Stimulated activated CD8-positive, alpha-beta memory T cell treated with anti-CD3 and anti-CD28 coated beads, Interleukin-7, amount 100 ng/mL, for 24 hours (primary cell): Measurements from ENCODE around the gene STARD13.

Experiments
- DNase-seq: peaks from one replicate; pipeline ENCODE4 v3.0.0-alpha.2; 2020; ENCODE audit warnings: low read depth

The STARD13 gene

DNA sequence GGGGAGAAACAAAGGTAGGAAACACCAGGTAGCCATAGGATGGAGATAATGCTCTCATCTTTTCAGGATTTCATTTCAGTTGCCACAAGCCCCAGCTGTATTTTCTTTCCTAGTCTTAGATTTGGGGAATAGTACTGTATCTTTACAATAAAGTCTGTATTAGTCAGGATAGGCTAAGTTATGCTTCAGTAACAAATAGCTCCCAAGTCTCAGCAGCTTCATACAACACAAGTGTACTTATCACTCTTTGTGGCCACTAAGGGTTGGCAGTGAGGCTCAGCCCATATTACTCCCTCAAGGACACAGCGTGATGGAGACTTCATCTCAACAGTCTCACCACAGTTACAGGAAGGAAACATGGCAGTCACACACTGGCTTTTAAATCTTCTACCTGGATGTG is 61.4 kb downstream of the STARD13 start:
- DNase-seq, result no peak

DNA sequence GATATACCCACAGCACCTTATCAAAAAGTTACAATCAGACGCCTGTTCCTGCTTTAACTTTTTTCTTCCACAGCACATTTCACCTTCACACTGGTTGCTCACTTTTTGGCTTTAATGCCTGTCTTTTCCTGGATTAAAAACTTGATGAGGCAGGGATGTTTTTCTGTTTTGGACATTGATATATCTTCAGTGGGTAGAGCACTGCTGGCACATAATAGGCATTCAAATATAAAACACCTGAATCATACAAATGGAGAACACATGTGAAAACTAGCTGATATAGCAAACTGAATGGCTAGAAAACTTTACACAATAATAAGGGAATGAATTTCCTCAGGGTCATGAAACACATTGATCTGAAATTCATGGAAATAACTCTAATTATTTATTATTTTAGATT is 65.6 kb downstream of the STARD13 start:
- no peak for DNase-seq

DNA sequence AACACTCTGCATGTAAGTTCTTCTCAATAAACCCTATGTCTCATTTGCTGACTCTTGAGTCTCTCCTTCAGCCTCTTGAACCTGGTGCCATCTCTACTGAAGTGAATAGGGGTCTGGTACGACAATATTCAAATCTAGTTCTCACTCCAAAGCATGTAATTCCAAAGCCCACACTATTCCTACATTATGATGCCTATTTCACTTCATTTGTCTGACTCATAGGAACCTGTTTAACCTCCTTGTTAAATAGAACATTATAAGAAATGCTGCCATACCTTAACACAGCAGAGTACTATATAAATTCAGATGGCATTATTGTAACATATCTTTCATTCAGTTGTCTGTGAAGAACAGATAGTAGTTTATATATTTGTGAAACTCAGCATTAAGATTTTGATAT is 67.1 kb downstream of the STARD13 start:
- DNase-seq, result no peak

DNA sequence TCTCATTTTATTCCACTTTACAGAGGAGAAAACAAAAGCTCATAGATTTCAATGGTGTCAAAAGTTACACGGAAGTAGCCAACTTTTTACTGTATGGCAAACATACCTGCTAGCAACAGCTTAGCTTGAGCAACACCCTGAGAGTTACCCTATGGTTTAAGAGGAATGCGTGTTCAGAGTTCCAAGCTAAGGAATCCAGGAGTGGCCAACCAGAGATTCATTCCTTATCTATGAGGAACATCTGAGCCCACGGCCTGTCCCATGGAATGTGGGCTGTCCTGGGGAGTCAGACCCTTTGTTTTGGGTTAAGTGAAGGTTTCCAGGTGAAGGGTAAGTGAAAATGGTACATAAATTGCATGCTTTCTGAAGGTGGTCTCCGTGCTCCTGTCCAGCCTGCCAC is 67.5 kb downstream of the STARD13 start:
- no peak for DNase-seq

DNA sequence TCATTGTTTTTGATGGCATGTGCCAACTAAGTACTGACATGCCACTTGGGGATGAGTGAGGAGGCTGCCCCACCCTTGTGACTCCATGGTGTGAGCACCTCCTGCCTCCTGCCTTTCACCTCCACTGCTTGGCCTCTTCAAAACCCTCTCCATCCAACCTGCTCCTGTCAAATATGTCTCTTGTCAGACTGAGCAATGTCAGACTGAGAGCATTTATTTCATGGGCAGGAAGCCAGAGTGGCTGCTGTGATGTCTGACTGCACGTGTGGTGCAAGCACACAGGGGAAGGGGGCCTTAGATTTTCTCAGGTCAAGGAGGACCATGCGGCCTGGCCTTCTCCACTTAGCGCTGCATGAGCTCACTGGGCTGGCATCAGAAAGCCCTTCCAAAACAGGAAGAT is 68.3 kb downstream of the STARD13 start:
- DNase-seq, result no peak

DNA sequence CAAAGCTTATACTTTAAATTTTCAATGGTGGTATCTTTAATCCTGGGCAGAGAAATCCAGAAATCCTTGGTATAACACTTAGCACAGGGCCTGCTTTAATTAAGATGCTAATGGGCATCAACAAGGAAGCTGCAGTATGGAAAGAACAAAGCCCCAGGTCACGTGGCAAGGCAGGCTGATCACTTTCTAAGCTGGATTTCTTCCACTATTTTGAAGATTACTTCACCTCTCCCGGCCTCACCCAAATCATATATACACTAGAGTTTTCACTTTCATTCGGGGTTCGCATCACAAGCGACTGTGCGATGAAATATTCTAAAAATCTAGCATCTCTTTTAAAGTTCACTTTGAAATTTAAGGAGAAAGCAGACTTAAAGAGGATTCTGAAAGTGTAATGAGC is 71.8 kb downstream of the STARD13 start:
- no peak for DNase-seq

DNA sequence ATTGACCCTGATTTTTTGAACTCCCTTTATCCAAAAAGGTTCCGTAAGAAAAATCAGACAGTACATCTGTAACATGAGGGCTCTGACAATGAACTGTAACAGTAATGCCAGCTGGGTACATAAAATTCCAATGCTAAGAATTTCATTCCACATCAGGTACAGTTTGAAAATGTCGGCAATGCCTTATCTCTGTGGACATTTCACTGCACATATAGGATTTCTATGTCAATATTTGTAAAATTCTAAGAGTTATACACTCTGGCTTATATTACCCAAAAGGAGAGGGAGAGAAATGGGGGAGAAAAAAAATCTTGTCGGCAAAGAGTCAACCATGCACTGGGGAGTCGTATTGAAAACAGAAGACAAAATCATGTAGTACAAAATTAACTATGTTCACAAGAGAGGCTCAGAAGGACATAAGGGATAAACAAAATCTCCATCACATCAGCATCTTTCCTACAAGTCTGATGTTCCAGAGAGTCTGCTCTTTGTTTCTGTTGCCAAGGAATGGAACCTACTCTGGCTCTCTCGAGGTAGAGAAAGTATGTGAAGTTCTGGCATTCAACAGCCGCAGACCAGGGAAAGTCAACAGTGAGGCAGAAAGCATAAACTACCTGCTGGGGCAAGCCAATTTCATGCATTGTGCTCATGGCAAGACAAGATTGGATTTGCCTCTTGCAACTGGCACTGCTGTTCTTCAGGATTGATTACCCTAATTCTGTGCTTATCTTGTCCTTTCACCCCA is 72.4 kb downstream of the STARD13 start:
- DNase-seq, result no peak

DNA sequence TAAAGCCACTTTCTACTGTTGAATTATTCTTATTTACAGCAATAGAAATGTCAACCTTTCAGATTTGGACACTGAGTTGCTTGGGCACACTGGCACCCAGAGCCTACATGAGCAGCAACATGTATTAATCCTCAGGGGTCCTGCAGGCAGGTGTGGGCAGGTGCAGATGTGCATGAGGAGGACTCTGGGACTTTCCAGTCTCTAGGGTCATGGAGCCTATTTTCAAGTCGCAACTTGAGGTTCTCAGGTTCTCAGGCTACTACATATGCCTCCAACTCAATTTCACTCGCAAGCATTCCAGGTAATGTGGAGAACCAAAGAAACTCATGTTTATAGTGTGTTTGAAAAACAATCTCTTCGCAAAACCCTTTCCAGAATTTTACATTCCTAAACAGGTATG is 73.2 kb downstream of the STARD13 start:
- no peak for DNase-seq

DNA sequence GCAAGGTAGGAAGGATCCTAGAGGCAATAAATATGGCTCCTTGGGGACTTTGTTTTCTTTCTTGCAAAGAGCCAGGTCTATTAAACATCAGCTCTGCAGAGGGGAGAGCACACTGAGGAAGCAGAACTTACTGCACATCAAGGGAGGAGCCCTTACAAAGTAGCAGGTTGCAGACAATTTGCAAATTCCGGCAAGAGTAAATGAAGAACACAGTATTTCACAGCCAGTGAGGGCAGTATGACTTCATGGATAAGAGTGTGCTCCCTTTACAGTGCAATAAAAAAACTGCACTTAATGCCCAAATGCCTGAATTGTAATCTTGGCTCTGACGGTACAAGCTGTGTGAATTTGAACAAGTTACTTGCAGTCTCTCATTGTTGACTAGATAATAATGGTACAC is 75.5 kb downstream of the STARD13 start:
- no peak for DNase-seq

DNA sequence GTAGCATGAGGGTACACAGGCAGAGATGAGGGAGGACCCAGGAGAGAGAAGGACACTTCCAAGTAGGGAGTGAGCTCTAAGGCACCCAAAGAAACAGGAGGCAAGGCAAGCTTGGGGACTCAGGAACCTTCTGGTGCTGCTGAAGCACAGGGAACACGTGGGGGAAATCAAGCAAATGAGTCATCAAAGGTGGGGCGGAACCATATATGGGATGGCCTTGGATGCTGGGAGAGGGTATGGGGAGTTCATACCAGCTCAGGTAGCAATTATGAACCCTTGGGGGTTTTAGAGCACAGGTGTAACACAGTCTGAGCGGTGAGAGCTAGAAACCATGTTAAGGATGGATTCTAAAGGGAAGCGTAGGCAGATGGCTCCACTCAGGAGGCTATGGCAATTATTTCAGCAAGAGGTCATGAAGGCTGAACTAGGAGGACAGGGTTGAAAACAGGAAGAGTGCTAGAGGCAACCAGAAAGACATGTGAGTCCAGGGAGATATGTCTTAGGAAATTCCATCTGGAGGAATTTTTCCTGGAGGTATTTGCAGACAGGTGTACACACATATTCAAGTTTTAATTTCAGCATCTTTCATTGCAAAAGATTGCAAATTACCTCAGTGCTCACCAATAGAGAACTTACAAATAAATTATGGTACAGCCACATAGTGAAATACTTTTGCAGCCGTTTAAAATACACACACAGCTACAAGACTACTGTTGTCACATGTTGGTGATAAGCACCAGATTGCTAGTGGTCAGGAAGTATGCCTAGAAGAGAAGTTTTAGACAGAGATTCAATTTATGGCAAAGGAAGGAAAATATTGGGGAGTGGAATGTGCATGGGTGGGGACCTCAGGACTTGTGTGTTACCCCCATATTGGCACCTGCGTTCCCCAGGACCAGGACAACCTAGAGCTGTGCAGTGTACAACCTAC is 77.0 kb downstream of the STARD13 start:
- DNase-seq, result no peak

DNA sequence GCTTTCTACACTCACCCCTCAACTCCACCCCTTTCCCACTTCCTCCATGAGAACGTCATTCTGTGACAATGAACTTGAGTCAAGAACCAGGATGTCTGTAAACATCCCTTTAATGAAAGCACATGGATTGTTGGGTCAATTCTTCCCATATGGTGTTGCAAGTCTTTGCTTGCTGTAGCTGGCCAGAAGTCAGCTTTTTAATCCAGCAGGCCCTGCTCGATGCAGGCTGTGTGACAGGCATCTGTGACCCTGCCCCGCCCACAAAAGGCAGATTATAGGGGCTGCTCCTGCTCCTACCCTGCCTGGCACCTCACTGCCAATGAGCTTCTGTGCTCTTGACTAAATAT is 78.0 kb downstream of the STARD13 start:
- no peak for DNase-seq

DNA sequence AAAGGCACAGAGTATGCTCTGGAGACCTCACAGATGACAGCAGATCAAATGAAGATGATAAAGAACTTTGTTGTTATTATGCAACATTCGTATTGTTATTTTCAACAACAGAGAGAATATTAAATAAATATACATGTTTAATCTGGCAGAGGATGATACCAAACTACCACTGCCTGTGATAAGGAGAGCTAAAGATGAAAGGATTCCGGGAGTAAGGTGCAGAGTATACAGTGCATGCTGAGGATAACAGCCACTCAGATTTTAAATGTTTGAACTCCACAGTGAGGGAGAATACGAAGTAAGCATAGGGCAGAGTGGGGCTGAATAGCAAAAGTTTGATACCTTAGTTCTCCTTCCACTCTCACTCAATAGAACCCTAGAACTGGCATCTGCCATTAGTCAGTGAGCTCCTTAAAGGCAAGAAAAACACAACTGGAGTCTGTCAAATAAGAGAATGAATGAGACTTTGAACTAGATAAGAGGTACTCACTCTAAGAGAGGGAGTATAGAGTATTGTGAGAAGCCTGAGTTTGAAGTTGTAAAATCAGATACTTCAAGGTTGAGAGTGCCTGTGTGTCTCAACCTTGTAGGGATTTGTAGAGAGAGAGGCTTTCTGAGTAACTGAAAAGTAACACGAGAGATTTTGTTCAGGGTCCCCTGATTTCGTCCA is 78.5 kb downstream of the STARD13 start:
- DNase-seq, result no peak

DNA sequence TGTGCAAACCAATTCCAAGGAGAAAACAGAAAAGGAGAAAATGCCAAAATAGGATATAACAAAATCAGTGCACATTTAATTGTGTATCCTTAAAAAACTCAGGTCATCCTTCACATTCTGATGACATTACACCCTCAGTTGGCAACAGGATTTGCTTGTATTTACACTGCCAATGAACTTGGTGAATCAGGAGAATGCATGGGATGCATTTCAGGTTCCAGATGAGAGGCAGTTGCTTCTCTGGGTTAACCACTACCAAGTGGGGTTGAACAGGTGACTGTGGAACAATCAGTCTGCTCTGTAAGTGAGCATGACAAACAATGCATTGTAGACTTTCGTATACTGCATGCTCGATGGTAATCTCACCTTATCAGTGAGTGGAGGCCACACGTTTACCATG is 79.1 kb downstream of the STARD13 start:
- DNase-seq, result no peak

DNA sequence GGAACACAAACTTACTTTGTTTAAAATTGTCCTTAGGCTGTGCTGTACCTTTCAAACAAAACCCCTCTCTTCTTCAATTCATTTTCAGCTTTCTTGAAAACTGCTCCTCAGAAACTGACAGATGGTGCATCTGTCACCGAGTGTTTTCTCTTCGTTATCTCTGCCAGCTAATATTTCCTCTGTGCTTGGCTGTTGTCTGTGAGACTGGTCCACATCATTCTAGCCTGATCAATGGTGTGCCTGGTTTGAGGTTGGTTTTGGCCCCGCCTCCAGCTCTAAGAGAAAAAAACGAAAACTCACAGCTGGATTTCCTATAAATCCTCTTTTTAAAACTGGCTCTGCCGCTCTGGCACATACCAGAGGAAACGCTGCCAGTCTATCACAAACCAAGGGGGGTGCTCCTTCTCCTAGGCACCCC is 79.7 kb downstream of the STARD13 start:
- DNase-seq, result no peak

DNA sequence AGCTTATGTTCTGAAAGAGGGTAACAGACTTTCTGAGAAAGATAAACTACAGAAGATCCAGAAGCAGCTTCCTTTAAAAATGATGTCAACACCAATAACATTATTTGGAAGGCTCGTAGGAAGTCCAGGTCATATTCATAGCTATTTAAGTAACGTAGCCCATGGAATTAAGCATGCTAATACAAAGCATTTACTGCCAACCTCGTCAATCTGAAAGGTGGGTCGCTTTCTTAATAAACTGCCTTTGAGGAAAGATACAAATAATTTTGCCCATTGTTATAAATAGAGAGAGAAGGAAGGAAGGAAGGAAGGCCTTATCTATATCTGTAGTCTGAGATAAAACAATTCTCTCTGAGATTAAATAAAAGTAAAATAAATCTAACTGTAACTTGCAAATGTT is 80.3 kb downstream of the STARD13 start:
- no peak for DNase-seq

DNA sequence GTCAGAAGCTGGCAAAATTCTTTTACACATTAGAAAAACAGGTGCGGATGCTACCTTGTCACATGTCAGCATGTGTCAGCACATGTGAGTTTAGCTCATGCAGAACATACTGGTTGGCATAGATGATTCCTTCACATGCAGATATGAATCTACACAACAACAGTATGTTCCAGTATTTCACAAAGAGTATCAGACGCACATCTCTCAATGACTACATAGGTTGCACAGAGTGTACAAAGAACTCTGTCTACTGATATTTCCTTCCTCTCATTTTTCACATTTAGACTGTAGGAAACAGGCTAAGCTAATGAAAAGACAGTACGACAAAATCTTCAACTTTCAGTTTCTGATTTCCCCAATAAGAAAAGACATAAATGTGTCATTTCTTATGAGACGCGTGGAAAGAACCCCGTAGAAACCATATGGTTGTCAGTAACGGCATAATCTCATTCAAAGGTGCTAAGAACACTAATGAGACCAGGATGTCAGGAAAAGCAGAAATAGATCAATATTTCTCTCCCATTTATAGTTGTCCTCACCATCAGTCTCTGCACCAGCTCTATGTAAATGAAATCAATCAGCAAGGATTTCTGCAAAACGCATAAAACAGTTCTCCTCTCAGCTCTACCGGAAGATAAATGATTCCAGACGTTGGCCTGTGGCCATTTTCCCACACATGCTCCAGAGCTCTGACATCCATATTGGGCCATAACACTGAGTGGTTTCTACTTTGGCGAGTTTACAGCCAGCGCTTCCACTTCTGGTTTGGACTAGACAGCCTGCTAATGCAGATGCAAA is 81.2 kb downstream of the STARD13 start:
- DNase-seq, result no peak

DNA sequence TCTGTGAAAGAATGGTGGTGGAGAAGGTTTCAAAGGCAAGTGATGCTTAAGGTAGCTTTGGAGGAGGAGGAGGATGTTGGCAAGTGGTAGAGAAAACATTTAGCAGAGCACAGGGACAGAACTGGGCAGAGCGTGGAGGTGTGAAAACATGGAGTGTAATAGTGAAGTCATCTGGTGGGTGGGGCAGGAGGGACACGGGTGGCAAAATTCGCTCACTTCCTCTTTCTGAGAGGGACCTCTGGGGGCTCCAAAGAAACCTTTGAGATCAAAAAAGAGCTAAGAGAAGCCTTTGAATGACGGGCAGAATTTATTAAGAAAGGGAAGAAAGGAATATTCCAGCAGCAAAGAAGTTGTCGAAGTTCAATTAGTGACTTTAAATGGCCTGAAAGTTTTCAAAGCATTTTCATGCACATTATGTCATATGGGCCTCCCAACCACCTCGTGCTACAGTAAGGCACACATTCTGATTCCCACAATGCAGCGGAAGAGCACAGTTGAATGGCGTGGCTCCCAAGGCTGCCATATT is 82.8 kb downstream of the STARD13 start:
- DNase-seq, result no peak

DNA sequence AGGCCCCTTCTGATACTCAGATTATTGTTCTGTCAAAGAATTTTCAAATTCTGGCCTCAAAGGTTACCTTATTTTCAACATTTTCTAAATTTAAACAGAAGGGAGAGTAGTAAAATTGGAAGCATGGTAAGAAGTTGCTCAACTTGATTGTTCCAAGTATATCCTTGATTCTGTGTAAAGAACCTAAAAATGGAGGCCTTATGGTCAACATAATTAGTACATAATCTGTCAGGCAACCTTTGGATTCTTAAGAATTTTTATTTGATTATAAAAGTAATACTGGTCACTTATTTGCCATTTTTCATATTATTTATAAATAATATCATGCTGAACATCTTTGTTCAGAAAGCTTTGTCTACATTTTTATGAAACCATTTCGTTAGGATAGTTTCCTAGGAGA is 83.9 kb downstream of the STARD13 start:
- DNase-seq, result no peak

DNA sequence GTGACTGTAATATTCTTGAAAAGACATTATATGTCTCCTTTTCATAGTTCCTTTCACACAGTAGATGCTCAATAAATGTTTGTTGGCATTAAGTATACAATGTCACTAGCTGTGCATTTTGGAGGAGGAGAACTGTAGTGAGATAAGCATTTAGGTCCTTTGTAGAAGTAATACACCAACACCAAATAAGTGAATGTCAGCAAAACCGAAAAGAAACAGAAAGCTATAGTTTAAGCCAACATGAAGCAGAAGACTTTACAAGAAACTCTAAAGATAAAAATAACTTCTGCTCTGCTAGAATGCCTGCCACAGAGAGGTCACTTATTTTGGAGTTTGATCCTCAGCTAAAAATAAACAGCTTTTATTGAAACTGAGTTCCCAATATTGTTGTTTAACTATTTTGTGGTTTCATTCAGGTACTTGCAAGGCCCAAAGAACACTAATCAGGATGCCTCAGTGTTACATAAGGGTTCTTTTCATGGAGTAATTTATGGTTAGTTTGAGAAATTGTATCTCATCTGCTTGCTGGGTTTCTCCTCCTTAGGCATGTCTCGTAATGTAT is 86.2 kb downstream of the STARD13 start:
- no peak for DNase-seq

DNA sequence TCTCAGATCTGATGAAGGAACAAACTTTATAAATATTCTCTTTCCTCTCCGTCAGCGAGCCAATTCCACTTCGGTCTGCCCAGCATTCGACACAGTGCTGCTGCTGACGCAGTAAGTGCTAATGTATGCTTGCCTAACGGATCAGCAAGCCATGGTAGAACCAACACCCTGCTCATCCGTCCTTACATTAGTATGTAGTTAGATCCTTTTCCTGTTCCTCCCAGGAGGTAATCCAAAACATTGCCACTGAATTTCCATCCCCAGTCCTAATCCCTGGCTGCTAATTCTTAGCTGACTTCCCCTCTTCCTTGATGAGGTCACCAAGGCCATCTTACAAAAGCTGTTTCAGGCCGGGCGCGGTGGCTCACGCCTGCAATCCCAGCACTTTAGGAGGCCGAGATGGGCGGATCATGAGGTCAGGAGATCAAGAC is 88.0 kb downstream of the STARD13 start:
- no peak for DNase-seq

DNA sequence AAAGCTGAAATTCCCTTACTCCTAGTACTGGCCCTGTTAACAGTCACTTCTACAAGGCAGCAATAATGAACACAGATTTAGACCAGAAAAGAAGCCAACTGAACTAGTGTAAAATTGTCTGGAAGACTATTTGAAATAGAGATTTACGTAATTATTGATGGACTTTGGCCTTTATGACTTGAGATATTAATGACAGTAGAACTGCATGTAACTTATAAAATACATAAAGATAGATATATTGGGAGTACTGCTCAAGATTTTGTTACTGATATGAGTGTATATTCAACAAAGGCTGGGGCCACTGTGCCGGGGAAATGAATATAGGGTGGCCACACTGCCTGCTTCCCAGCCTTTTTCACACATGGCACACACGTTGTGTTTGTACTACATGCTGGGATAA is 88.8 kb downstream of the STARD13 start:
- DNase-seq, result no peak
